Omental fat pad (tissue), 4 donors: Measurements from ENCODE around the gene HSPBP1. TPM values are rescaled to one million over a fixed set of nuclear protein-coding genes. Genes with fewer than 3 reads are reported as not detected.

Experiments
- ATAC-seq: fragments of 150-250 bp; one replicate; pipeline ENCODE4 v1.9.1; 2016; ENCODE audit warnings: mild to moderate bottlenecking, moderate library complexity; ENCODE audit not compliant: low FRiP score
- DNase-seq: peaks from one replicate; pipeline ENCODE4 v3.0.0-alpha.2; 2019; ENCODE audit warnings: low spot score
- total RNA-seq, 4 donors: library from RNA; depleted of rRNA; stranded (reverse); fragments of >200 nt; gene quantifications; one replicate each; pipeline ENCODE4 v1.1.0, GENCODE V29; 2016
- TF ChIP-seq, protein P1 (sequence below), 3 donors: fragments of 450-650 bp; IDR thresholded peaks; one replicate each; pipeline ENCODE4 v1.5.1; 2016 to 2017; ENCODE audit warnings: antibody characterized with exemption in 3 of 3, mild to moderate bottlenecking in 3 of 3, moderate library complexity in 2 of 3

HSPBP1 gene
- total RNA-seq, 4 donors from 2014 or later = 19.5 to 25.9 (median 21.2) TPM

DNA sequence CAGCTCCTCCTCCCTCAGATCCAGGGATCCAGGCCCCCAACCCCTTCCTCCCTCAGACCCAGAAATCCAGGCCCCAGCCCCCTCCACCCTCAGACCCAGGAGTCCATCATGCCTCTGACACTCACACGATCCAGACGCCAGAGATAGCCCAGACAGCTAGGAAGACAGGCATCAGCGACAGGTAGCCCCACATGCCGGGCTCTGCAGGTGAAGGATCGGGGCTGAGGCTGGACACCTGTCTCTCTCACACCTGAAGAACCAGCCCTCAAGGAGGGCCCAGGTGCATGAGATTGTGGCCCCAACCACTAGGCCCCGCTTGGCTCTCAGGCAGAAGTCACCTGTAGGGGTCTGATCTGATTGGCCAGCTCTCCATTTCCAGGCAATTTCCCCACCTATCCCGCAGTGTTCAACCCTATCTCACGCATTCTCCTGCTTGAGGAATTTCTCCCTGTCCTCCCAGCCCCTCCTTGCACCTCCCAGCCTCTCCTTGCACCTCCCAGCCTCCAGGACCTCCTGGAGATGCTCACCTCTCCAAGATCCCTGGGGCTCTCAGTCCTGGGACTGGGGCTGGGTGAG is 41.0 kb upstream of the HSPBP1 start:
- DNase-seq (no peak), ATAC-seq (no peak)
- TF ChIP-seq, protein P1, sequence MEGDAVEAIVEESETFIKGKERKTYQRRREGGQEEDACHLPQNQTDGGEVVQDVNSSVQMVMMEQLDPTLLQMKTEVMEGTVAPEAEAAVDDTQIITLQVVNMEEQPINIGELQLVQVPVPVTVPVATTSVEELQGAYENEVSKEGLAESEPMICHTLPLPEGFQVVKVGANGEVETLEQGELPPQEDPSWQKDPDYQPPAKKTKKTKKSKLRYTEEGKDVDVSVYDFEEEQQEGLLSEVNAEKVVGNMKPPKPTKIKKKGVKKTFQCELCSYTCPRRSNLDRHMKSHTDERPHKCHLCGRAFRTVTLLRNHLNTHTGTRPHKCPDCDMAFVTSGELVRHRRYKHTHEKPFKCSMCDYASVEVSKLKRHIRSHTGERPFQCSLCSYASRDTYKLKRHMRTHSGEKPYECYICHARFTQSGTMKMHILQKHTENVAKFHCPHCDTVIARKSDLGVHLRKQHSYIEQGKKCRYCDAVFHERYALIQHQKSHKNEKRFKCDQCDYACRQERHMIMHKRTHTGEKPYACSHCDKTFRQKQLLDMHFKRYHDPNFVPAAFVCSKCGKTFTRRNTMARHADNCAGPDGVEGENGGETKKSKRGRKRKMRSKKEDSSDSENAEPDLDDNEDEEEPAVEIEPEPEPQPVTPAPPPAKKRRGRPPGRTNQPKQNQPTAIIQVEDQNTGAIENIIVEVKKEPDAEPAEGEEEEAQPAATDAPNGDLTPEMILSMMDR (IDR thresholded peaks at IDR 0.05) = no peak

DNA sequence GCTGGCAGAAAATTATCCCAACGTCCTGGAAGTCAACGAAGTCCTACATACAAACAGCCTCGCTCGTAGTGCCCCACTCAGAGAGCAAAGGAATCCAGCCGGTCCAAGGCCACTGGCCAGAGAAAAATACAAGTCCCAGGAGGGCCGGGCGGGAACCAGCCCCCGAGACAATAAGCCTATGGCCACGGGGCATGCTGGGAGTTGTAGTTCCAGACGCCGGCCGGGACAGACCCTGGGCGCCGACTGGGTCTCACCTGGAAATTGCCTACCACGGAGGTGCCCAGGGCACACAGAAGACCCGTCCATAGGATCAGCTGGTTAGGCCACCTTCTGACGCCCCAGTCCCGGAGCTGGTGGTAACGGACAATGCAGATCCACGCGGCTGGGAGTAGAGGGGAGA is 39.9 kb upstream of the HSPBP1 start:
- no peak for DNase-seq
- ATAC-seq = peak; percentile 33
- TF ChIP-seq, protein P1 (IDR thresholded peaks at IDR 0.05) = no peak

GRCh38 chr19:55316646-55317045 is 36.7 kb upstream of the HSPBP1 start:
- ATAC-seq (no peak), DNase-seq (no peak)
- TF ChIP-seq, protein P1 (IDR thresholded peaks at IDR 0.05) = no peak

DNA sequence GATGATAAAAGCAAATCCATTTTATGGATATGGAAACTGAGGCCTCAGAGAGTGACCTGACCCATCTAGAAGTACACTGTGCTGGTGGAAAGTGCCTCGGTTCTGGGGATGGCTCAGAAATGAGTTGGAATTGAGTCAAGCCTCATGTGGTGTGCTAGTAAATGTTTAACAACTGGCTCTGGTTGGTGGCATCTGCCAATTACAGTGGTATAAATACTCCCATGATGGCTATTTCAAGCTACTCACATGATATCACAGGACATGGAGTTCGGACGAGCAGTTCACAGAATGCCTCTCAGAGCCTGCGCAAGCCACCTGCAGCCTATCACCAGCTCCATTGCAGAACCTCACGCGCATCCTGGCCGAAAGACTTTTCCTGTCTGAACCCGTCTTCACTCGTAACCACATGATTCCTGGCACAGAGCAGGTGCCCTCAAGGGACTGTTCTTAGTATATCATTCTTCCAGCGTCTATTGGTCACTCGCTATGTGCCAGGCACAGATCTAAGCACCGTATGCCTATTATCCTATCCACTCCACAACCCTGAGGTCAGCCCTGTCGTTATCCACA is 36.1 kb upstream of the HSPBP1 start:
- ATAC-seq (no peak), DNase-seq (no peak)
- TF ChIP-seq, protein P1 (IDR thresholded peaks at IDR 0.05) = no peak

DNA sequence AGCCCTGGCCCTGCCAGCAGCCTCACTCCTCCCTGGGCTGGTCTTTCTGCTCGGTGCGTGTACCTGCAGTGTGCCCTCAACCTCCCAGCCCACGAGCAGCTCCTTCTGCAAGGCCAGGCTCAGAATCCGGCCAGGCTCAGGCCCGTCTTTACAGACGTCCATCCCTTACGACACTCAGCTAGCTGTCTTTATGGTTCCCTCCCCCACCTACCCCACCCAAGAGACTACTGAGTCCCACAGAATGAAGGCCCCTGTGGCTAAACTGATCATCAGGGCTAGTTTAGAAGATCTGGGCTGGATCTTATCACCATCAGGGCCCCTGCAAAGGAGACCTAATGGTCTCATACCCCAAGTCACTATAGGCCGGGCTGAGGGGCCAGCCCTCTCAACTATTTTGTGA is 34.5 kb upstream of the HSPBP1 start:
- TF ChIP-seq, protein P1 (IDR thresholded peaks at IDR 0.05) = no peak
- no peak for ATAC-seq
- no peak for DNase-seq

DNA sequence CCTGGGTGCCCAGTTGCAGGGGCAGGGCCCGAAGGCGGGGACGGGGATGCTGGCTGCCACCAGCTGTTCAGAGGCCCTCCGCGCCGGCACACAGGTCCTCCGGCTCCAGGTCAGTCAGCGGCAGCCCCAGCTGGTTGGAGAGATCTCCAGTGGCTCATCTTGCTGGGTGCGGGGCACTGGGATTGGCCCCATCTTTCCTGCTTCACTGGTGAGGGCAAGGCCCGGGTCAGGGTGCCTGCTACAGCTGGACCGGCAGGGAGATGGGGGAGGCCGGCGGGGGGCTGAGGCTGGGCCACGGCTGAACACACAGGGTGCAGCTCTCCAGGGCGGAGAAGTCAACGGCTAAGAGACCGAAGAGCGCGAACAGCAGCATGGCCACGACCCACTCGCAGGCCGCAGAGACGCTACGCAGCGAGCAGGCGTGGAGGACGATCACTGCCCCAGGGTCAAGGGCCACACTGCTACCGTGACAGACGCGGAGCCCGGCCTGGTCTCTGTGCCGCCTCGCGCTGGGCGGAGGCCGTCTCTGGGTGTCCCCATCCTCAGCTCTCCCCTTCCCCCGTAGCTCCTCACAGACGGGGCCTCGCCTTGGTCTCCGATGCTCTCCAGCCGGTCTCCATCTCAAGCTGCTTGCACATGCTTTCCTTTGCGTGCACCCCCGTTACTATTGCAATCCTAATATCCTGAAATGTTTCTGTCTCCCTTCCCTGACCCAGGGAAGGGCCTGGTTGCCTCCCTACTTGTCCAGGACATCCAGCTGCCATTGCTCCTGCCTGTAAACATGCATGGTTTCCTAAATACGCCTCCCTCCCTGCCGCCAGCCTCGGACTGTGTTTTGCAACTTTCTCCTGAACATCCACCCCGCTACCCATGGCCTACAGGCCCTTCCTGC is 33.0 kb upstream of the HSPBP1 start:
- TF ChIP-seq, protein P1 (IDR thresholded peaks at IDR 0.05) = no peak
- DNase-seq (no peak), ATAC-seq (no peak)
